Kidney epithelial cell (primary cell): ENCODE data around the gene IGFALS. TPM values are rescaled to one million over a fixed set of nuclear protein-coding genes. Genes with fewer than 3 reads are reported as not detected.

Experiments used
- DNase-seq: peaks from one replicate; pipeline ENCODE4 v3.0.0-alpha.2; 2010; ENCODE audit warnings: low read depth
- H3K27me3 ChIP-seq: 2 replicates; pipeline ENCODE4 v1.6.0; 2011; ENCODE audit warnings: low read length; ENCODE audit not compliant: control insufficient read depth, insufficient read depth
- H3K36me3 ChIP-seq: 2 replicates; pipeline ENCODE4 v1.5.1; 2011; ENCODE audit warnings: low read length; ENCODE audit not compliant: control insufficient read depth, insufficient read depth
- H3K4me3 ChIP-seq: 2 replicates; pipeline ENCODE4 v1.5.1; 2011; ENCODE audit warnings: low read depth, mild to moderate bottlenecking, control low read depth, low read length
- CTCF ChIP-seq: IDR thresholded peaks from 2 replicates; pipeline ENCODE4 v1.5.1; 2011; ENCODE audit warnings: mild to moderate bottlenecking, moderate library complexity, low read length, control low read depth, inconsistent platforms; ENCODE audit not compliant: insufficient read depth, poor library complexity, severe bottlenecking
- total RNA-seq: library from RNA; depleted of rRNA; stranded (reverse); fragments of >200 nt; gene quantifications from 2 replicates; pipeline ENCODE4 v1.2.3, GENCODE V29; 2015

IGFALS gene
- total RNA-seq, 1 donor from 2014 or later: not detected

DNA sequence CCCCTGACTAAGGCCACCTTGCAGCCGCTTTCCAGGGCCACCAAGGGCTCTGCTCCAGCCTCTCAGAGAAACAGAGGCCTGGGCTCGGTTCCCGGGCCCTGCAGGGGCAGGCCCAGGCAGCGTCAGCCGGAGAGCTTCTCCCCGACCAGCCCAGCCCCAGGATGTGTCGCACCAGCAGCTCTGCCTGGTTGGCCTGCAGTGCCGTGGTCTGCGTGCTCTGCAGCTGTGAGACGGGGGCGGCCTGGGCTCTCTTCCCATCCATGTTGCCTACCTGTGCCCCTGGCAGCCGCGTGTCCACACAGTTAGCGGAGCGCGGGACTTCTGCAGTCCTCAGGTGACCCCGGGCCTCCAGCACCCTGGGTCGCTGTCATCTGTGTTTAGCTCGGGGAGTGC is 4.8 kb downstream of the IGFALS start:
- no peak for DNase-seq
- no peak for TF ChIP-seq CTCF
- Histone ChIP-seq H3K4me3 (no peak overlapping the region), H3K36me3 (no peaks in the 10 kb centered on the region), H3K27me3 (no peaks in the 10 kb centered on the region)

DNA sequence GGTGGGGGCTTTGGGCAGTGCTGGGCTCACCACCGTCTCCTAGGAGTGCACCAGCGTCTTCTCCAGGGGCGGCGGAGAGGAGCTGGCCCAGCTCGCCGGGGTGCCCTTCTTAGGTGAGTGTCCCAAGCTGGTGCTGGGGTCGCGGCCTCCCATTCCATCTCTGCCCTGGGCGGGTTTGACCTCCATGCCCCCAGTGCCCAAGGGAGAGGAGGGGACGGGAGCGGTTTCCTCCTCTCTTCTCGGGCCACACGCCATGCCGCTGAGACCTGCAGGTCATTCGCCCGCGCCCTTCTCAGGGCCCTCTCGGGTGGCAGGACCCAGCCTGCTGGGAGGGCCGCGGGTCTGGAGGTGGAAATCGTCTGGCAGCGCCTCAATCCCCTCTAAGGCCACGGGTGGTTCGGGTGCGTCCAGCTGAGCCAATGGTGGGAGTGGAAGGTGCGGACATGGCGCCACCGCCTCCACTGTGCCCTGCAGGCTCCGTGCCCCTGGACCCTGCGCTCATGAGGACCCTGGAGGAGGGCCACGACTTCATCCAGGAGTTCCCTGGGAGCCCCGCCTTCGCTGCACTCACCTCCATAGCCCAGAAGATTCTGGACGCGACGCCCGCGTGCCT is 5.3 kb downstream of the IGFALS start:
- no peak for DNase-seq

DNA sequence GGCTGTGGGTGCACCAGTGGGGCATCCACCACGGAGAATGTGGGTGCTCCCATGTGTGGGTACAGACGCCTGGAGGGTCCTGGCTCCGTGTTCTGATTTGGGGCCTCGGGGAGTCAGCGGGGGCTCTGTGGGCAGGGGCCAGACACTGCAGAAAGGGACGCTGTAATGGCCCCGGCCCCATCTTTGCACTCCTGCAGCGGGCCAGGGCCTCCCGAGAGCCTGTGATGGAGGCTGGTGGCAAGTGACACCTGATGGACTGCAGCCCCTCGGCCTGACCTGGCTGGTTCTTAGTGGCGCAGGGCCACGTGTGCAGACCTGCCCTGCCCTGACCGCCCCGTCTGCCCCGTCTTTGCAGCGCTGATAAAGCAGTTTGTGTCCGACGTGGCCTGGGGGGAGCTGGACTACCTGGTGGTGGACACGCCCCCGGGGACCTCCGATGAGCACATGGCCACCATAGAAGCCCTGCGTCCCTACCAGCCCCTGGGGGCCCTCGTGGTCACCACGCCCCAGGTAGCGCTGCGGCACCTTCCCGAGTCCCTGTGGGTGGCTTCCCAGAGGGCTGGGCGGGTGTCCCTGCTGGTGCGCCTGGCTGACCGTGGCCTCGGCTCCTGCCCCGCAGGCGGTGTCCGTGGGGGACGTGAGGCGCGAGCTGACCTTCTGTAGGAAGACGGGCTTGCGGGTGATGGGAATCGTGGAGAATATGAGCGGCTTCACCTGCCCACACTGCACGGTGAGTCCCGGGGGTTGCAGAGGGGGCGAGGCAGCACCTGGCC is 6.0 kb downstream of the IGFALS start:
- no peak for DNase-seq
- Histone ChIP-seq H3K36me3 (no peaks in the 10 kb centered on the region), H3K27me3 (no peaks in the 10 kb centered on the region), H3K4me3 (no peak overlapping the region)
- TF ChIP-seq CTCF: no peak

More for the DNA sequence above, 5.3 kb downstream of the IGFALS start:
- Histone ChIP-seq H3K36me3 (no peaks in the 10 kb centered on the region), H3K27me3 (no peaks in the 10 kb centered on the region), H3K4me3 (no peak overlapping the region)
- TF ChIP-seq CTCF: no peak

DNA sequence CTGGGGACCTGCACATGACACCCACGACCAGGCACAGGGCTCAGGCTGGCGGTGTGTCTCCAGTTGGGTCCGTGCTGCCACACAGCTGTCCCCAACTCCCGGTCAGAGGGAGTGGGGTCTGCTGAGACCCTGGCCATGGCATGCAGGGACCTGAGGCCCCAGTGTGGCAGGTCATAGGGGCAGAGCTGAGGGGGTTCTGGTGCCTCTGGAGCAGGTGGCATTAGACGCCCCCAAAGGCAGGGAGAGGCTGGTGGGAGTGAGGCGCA is 6.5 kb downstream of the IGFALS start:
- Histone ChIP-seq H3K4me3 (no peak overlapping the region), H3K36me3 (no peaks in the 10 kb centered on the region), H3K27me3 (no peaks in the 10 kb centered on the region)
- no peak for TF ChIP-seq CTCF
- no peak for DNase-seq

DNA sequence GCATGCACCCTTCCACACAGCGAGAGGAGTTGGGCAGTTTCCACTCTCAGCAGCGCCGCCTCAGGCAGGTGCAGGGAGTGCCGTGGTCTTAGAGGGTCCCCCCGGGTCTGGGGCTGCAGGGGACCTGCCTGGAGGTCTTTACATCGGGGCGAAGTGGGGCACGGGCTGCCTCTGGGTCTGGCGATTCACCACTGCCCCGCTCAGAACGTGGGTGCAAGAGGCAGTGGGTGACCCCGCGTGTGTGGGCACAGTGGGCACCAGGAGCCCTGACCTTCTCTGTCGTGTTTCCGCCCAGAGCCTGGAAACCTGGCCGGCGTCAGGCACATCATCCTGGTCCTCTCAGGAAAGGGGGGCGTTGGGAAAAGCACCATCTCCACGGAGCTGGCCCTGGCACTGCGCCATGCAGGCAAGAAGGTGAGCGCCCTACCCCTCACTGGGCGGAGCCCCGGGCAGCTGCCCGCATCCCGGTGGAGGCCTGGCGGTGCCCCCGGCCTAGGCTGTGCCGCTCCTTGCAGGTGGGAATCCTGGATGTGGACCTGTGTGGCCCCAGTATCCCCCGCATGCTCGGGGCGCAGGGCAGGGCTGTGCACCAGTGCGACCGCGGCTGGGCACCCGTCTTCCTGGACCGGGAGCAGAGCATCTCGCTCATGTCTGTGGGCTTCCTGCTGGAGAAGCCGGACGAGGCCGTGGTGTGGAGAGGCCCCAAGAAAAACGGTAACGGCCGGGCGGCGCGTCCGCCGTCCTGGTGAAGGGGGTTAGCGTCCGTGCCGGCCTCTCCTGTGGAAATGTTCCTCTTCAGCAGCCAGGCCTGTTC is 7.1 kb downstream of the IGFALS start:
- no peak for DNase-seq
- Histone ChIP-seq H3K27me3 (no peaks in the 10 kb centered on the region), H3K36me3 (no peaks in the 10 kb centered on the region), H3K4me3 (no peak overlapping the region)
- no peak for TF ChIP-seq CTCF

DNA sequence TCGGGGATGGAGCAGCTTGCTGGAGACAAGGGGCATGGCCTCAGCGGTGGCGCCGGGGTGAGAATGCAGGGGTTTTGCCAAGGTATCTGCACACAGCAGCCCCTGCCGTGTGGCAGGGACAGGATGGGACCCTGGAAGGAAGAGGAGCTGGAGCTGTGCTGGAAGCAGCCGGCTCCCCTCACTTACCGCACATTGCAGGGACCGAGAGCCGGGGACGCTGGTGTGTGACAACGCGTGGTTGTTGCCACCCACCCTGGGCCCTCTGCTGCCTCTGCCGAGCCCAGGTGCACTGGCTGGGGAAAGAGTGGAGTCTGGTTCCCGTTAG is 7.7 kb downstream of the IGFALS start:
- Histone ChIP-seq H3K27me3 (no peaks in the 10 kb centered on the region), H3K4me3 (no peak overlapping the region), H3K36me3 (no peaks in the 10 kb centered on the region)
- TF ChIP-seq CTCF: no peak
- DNase-seq: no peak
